H7 (cell line): ENCODE results near the gene TMEM80. TPM values are rescaled to one million over a fixed set of nuclear protein-coding genes. Genes with fewer than 3 reads are reported as not detected.

ENCODE experiments used
- DNase-seq: peaks from one replicate; pipeline ENCODE4 v3.0.0; 2012
- H3K27me3 ChIP-seq: 2 replicates; pipeline ENCODE4 v1.6.0; 2011; ENCODE audit warnings: mild to moderate bottlenecking, low read length; ENCODE audit not compliant: control insufficient read depth, insufficient read depth
- H3K36me3 ChIP-seq: replicated peaks from 2 replicates; pipeline ENCODE4 v1.5.1; 2011; ENCODE audit warnings: low read length; ENCODE audit not compliant: control insufficient read depth, insufficient read depth
- H3K4me3 ChIP-seq: 2 replicates; pipeline ENCODE4 v1.5.1; 2011; ENCODE audit warnings: low read depth, mild to moderate bottlenecking, control low read depth, low read length, moderate library complexity; ENCODE audit not compliant: insufficient read depth
- total RNA-seq: library from RNA; depleted of rRNA; stranded (reverse); fragments of >200 nt; shearing (Covaris generic); gene quantifications from 2 replicates; pipeline ENCODE4 v1.2.3, GENCODE V29; 2014

The TMEM80 gene
- total RNA-seq, 1 experiment from 2014 or later: 27.0 TPM

GRCh38 chr11:690738-691633 lies 4.6 kb upstream of the TMEM80 start:
- H3K4me3 ChIP-seq: no peak overlapping the region
- peak; percentile 40 for DNase-seq
- H3K27me3 ChIP-seq: no peaks in the 10 kb centered on the region
- peaks cover 10% of the 10 kb centered on the region for H3K36me3 ChIP-seq

DNA sequence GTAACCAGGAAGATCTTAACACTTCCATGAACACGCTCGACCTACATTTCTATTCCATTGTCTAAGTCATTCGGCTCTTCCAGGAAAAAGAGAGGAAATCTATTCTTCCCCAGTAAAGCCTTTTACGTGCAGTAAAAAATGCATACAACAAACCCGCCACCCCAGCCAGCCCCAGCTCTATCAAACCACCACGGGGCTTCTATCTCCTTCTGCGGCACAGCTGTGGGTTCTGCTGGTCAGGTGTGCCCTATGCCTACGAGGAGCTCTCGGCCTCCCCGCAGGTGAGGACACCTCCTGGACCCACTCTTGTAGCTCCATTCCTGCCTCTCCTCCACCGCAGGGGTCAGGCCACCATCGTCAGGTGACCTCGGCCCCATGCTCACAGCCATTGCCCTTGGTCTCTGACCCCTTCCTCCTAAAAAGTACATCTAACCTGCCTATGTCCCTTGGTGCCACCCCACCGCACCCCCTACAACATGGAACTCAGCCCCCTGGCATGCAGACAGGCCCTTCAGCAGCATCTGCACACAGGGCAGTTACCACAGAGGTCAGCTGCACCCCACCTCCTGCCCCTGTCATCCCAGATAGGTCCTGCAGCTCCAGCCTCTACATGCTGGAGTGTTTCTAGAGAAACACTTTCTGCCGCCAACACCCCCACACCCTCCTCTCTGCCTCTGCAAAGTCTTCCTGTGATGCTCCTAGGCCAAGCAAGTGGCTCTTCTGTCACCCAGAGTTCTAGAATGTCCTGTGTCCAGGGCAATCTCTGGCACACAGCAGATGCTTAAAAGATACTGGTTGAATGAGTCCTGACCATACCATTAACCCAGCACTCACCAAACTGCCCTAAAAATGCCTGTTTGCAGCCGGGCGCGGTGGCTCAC lies 3.7 kb upstream of the TMEM80 start:
- Histone ChIP-seq H3K36me3 (peaks cover 7% of the 10 kb centered on the region), H3K27me3 (no peaks in the 10 kb centered on the region), H3K4me3 (no peak overlapping the region)
- DNase-seq: no peak

- H3K4me3 ChIP-seq: no peak overlapping the region
- no peaks in the 10 kb centered on the region for H3K27me3 ChIP-seq
- H3K36me3 ChIP-seq: peaks cover 4% of the 10 kb centered on the region; the same call in 1 of the 2 replicates
- DNase-seq: peak; percentile 43
Observed at GRCh38 chr11:692824-693414, 2.7 kb upstream of the TMEM80 start.

DNA sequence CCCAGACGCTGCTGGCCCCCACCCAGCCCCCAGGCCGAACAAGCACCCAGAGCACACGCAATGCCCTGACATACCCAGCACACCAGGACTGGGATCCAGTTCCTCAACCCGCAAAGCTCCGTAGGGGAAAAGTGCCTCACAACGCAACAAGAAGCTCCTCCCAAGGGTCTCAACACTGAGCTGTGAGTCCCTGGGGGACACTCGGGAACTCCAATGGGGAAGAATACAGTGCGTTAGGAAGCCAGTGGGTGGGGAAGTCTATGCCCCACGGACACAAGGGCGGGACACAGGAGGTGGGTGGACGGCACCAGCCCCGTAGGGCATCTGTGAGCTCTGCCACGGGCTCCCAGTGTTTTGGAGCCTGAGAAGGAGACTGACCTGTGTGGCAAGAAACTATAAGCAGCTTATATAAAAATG lies 2.2 kb upstream of the TMEM80 start:
- peaks cover 2% of the 10 kb centered on the region; the same call in 1 of the 2 replicates for H3K36me3 ChIP-seq
- no peak overlapping the region for H3K4me3 ChIP-seq
- DNase-seq: peak; percentile 62
- no peaks in the 10 kb centered on the region for H3K27me3 ChIP-seq

GRCh38 chr11:693887-694562 lies 1.6 kb upstream of the TMEM80 start:
- H3K36me3 ChIP-seq: no peaks in the 10 kb centered on the region; the same call in 1 of the 2 replicates
- no peaks in the 10 kb centered on the region for H3K27me3 ChIP-seq
- no peak overlapping the region; the same call in 1 of the 2 replicates for H3K4me3 ChIP-seq
- no peak for DNase-seq

- peak within 1 kb of the TSS; percentile 89 for H3K4me3 ChIP-seq
- peak; percentile 98 for DNase-seq
- no peaks in the 10 kb centered on the region for H3K27me3 ChIP-seq
- no peaks in the 10 kb centered on the region; the same call in 1 of the 2 replicates for H3K36me3 ChIP-seq
Observed at GRCh38 chr11:694563-695287, 891 bp upstream of the TMEM80 start, which contains the start of gene DEAF1. Gene DEAF1, minus strand, starts transcription at chr11:695222. Its CDS starts 175 bp downstream, at chr11:695047.

GRCh38 chr11:695288-695537 lies 403 bp upstream of the TMEM80 start:
- no peaks in the 10 kb centered on the region; the same call in 1 of the 2 replicates for H3K36me3 ChIP-seq
- DNase-seq: no peak
- no peaks in the 10 kb centered on the region for H3K27me3 ChIP-seq
- H3K4me3 ChIP-seq: peak overlapping the region; percentile 89

- Histone ChIP-seq H3K27me3 (no peaks in the 10 kb centered on the region), H3K36me3 (no peaks in the 10 kb centered on the region; the same call in 1 of the 2 replicates), H3K4me3 (no peak overlapping the region)
- no peak for DNase-seq
Observed at GRCh38 chr11:696955-697491, 1.4 kb downstream of the TMEM80 start.

- no peaks in the 10 kb centered on the region for H3K27me3 ChIP-seq
- H3K36me3 ChIP-seq: no peaks in the 10 kb centered on the region; the same call in 1 of the 2 replicates
- H3K4me3 ChIP-seq: no peak overlapping the region
- peak; percentile 31 for DNase-seq
Observed at GRCh38 chr11:697811-698311, 2.2 kb downstream of the TMEM80 start.

DNA sequence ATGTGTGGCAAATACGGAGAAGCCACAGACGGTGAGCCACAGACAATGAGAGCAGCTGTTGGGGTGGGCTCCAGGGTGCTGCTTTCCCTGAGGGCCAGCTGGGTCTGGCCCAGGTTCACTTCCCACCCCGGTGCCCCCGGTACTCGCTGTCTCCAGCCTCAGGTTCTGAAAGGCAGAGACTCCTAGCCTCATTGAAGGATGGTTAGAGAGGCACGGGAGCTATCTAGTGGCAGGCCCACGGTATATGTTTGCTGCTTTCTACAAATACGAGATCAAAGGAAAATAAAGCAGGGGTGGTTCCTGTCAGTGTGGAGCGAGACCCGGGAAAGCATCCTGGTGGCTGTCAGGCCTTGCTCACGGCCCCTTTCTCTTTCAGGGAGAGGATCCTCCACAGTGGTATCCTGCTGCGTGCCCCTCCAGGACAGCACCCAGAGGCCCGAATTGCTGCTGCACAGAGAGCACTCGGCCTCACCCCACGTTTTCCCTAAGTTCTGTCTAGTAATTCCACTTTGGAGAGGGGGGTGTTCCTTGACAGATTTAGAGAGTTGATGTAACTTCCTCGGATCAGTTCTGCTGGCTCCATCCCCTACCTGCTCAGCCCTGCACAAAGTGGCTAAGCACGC lies 3.0 kb downstream of the TMEM80 start:
- Histone ChIP-seq H3K36me3 (no peaks in the 10 kb centered on the region; the same call in 1 of the 2 replicates), H3K4me3 (no peak overlapping the region), H3K27me3 (no peaks in the 10 kb centered on the region)
- peak; percentile 24 for DNase-seq

DNA sequence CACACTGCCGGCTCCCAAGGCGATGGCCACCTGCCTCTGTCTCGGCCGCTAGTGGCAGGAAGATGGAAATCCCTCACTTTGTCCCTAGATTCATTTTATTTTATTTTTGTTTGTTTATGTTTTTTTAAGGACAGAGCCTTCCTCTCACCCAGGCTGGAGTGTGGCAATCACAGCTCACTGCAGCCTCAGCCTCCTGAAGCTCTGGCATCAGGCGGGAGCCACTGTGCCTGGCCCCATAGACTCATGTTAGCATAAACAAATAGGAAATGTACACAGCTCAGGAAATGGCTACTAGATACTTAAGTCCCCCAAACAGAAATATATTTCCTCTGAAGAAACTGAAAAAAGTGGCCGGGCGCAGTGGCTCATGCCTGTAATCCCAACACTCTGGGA lies 3.5 kb downstream of the TMEM80 start:
- Histone ChIP-seq H3K27me3 (no peaks in the 10 kb centered on the region), H3K36me3 (no peaks in the 10 kb centered on the region; the same call in 1 of the 2 replicates), H3K4me3 (no peak overlapping the region)
- no peak for DNase-seq

DNA sequence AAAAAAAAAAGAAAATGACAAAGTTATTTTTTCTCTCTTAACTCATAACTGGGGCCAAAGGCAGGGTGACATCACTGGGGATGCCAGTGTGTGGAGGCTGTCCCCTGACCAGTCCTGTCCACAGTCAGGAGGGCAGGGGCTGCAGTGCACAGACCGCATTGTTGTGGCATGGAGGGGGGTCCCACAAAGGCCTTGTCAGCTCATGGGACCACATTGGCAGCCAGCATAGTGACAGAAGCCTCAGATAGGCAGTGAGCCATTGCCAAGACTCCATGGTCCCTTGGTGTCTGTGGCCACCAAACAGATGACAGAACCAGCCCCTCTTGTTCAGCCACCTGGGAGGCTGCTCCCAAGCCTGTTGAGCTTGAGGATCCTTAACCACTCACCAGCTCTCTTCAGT lies 4.1 kb downstream of the TMEM80 start:
- Histone ChIP-seq H3K27me3 (no peaks in the 10 kb centered on the region), H3K4me3 (no peak overlapping the region), H3K36me3 (no peaks in the 10 kb centered on the region; the same call in 1 of the 2 replicates)
- no peak for DNase-seq
